T-cell (primary cell): ENCODE measurements around the gene DTNB. TPM values are rescaled to one million over a fixed set of nuclear protein-coding genes. Genes with fewer than 3 reads are reported as not detected.
"Not testable (repeated sequence)": the region's sequence is repeated elsewhere in the genome, so short reads cannot be mapped to it uniquely, and the experiment has no call there.

ENCODE experiments used
- ATAC-seq, 4 experiments: fragments of 200-7000 bp in 3 of 4; fragments of 150-1000 bp in 1 of 4; cut with Tn5 transposase; replicated peaks in 1 of 4; 1 replicate in 3 of 4; 2 replicates in 1 of 4; pipeline ENCODE4 v1.10.0; 2021; ENCODE audit warnings: moderate library complexity in 3 of 4, mild to moderate bottlenecking in 2 of 4, moderate number of reproducible peaks in 1 of 4
- CTCF ChIA-PET, 2 donors: fragments of 300-600 bp; sonication (Branson Sonifier 250); formaldehyde crosslinking; loops; one replicate each; lab custom pipeline; 2022; ENCODE audit warnings: antibody characterized with exemption in 2 of 2; lab: Charles Lee
- POLR2A ChIA-PET, 2 donors: fragments of 300-600 bp; sonication (Branson Sonifier 250); formaldehyde crosslinking; loops; one replicate each; lab custom pipeline; 2022; ENCODE audit warnings: antibody characterized with exemption in 2 of 2; lab: Charles Lee
- DNase-seq, 35 experiments: peaks; one replicate each; pipeline versions ENCODE4 v3.0.0 to v3.0.0-alpha.2; 2013 to 2023
- H3K27ac ChIP-seq: one replicate; pipeline ENCODE4 v1.5.1; 2013; ENCODE audit warnings: low read length
- H3K27me3 ChIP-seq, 2 experiments: replicated peaks in 1 of 2; 1 replicate in 1 of 2; 2 replicates in 1 of 2; pipeline versions ENCODE4 v1.6.1 to v1.7.0; 2013; ENCODE audit warnings: low read length in 1 of 2, mixed read lengths in 1 of 2; ENCODE audit not compliant: control insufficient read depth in 2 of 2, insufficient read depth in 2 of 2; ENCODE audit errors: extremely low read depth in 1 of 2
- H3K36me3 ChIP-seq, 2 donors: 1 replicate in 1 of 2; 2 replicates in 1 of 2; pipeline versions ENCODE4 v1.6.1 to v1.7.0; 2013; ENCODE audit warnings: low read length in 1 of 2; ENCODE audit not compliant: control insufficient read depth in 2 of 2, insufficient read depth in 1 of 2; ENCODE audit errors: extremely low read depth in 1 of 2
- H3K4me1 ChIP-seq, 2 experiments: 1 replicate in 1 of 2; 2 replicates in 1 of 2; pipeline versions ENCODE4 v1.6.1 to v1.7.0; 2013; ENCODE audit warnings: low read length in 2 of 2, mixed read lengths in 1 of 2; ENCODE audit not compliant: insufficient read depth in 2 of 2, control insufficient read depth in 1 of 2; ENCODE audit errors: extremely low read depth in 1 of 2
- H3K4me3 ChIP-seq, 2 donors: 1 replicate in 1 of 2; 2 replicates in 1 of 2; pipeline versions ENCODE4 v1.5.1 to v1.7.0; 2013; ENCODE audit warnings: mild to moderate bottlenecking in 2 of 2, low read length in 1 of 2, moderate library complexity in 1 of 2; ENCODE audit not compliant: control insufficient read depth in 1 of 2; ENCODE audit errors: extremely low read depth in 1 of 2
- H3K9me3 ChIP-seq: 2 replicates; pipeline ENCODE4 v1.7.0; 2013
- H3K27ac Mint-ChIP-seq, 2 donors: one replicate each; pipeline ENCODE4 v1.8.0; 2020 to 2021; ENCODE audit warnings: mild to moderate bottlenecking in 2 of 2, mixed read lengths in 2 of 2
- H3K27me3 Mint-ChIP-seq, 2 donors: one replicate each; pipeline ENCODE4 v1.8.0; 2021 to 2022; ENCODE audit warnings: mixed read lengths in 2 of 2
- H3K36me3 Mint-ChIP-seq: one replicate; pipeline ENCODE4 v1.8.0; 2021; ENCODE audit warnings: mixed read lengths
- H3K4me1 Mint-ChIP-seq, 3 donors: one replicate each; pipeline ENCODE4 v1.8.0; 2020 to 2022; ENCODE audit warnings: mixed read lengths in 3 of 3, mild to moderate bottlenecking in 1 of 3
- H3K4me3 Mint-ChIP-seq, 3 donors: one replicate each; pipeline ENCODE4 v1.8.0; 2020 to 2022; ENCODE audit warnings: mild to moderate bottlenecking in 3 of 3, mixed read lengths in 3 of 3, moderate library complexity in 3 of 3
- H3K9me3 Mint-ChIP-seq, 3 donors: one replicate each; pipeline ENCODE4 v1.8.0; 2020 to 2022; ENCODE audit warnings: mixed read lengths in 3 of 3
- WGBS: methylation state at CpG from one replicate; pipeline ENCODE4 v1.1.5; 2013; ENCODE audit warnings: missing lambda C conversion rate; ENCODE audit not compliant: insufficient coverage; 5-methylcytosine and 5-hydroxymethylcytosine counted together
- total RNA-seq, 35 experiments: library from RNA in 6 of 35; stranded (reverse) in 6 of 35; fragments of 120-200 nt in 1 of 35; gene quantifications; one replicate each; pipeline versions ENCODE4 v1.2.1 to v1.2.4 and lab custom pipeline; 2013 to 2026

DTNB gene
- total RNA-seq, 5 donors from 2014 or later (not counting 1 experiment from before 2014, with no cell fraction given), result 33.4 to 45.7 (median 39.6) TPM

DNA sequence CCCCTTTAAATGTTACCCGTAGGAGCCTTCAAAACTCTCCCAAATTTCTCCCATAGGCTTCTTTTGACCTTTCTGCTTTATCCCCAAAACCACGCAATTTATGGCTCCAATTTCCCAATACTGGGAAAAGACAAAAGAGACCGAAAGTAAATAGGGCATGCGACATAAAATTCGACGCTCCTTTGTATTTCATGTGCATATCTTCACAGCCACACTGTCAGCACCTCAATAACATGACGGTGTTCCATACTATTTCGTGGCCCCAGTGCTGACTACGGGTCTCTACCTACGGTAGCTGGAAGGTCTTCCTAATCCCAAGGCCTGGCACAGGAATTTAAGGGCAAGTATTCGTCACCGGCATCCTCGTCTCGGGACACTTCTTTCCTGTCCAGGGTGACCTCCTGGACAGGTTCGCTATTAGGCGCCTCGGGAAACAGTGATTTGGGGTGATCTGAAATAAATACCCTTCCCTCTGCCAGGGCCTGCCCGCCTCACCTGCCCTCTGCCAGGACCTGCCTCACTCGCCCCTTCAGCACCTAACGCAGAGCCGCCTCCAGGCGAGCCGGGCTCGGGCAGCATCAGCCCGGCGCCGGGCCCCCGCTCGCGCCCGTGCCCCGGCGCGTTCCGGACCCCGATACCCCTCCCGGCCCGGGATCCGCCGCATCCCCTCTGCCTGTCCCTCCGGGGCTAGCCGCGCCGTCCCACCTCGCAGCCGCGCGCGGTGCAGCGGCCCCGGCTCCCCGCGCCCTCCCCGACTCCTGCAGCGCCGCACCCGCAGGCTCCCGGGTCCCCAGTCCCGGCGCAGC lies 680 bp downstream of the DTNB start:
- no peaks in the 10 kb centered on the region for H3K9me3 ChIP-seq
- ATAC-seq (peak; percentile 79 to 82 (median 80)), DNase-seq (peak; percentile 45 to 78 (median 68))
- H3K27ac ChIP-seq, result peak overlapping the region; percentile 35
- H3K4me3 Mint-ChIP-seq, result peak overlapping the region; percentile 80 to 86 (median 82)
- no peaks in the 10 kb centered on the region for H3K27me3 Mint-ChIP-seq
- H3K4me1 Mint-ChIP-seq, result peaks cover 34 to 37% (median 36%) of the 10 kb centered on the region in 3 donors
- H3K9me3 Mint-ChIP-seq, result no peaks in the 10 kb centered on the region
- H3K4me1 ChIP-seq, result peaks cover 0 to 21% of the 10 kb centered on the region in 2 experiments
- CTCF ChIA-PET, result interaction anchor here in 1 of 2 donors (0.6 to 1.4 kb wide), 2 partner anchors 206 to 699 kb away, joined by 3 read pairs; partner anchors contain the start of gene ASXL2
- peak overlapping the region; percentile 61 to 77 for H3K4me3 ChIP-seq
- 5% methylated on average over 52 of the region's 60 CpGs for WGBS
- H3K36me3 ChIP-seq, result no peaks in the 10 kb centered on the region
- peaks cover 3% of the 10 kb centered on the region for H3K36me3 Mint-ChIP-seq
- no peaks in the 10 kb centered on the region for H3K27me3 ChIP-seq
- POLR2A ChIA-PET, result interaction anchor here (0.5 to 0.7 kb wide), 2 partner anchors 677 to 1744 kb away, joined by 3 to 8 read pairs; no protein-coding TSS in a partner anchor
- peak overlapping the region; percentile 81 to 84 for H3K27ac Mint-ChIP-seq

DNA sequence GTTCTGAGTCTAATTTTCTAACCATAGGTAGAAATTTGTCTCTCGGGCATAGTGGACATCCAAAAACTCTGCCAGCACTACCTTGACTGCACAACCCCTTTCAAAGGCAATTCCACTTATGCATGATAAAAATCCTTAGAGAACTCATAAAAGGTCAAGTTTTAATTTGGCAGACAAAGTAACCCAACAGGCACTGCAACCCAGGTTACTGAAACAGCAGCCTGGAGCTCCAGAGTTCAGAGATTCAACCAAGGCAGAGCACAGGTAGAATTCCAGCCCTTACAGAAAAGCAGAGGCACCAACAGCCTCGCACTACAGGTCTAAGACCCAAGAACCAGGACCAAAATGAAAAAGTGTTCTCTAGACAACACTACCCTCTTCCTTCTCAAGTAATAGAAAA lies 1.8 kb downstream of the DTNB start:
- Mint-ChIP-seq H3K27me3 (no peaks in the 10 kb centered on the region), H3K36me3 (peaks cover 3% of the 10 kb centered on the region), H3K27ac (no peak overlapping the region), H3K4me1 (peaks cover 36 to 39% (median 37%) of the 10 kb centered on the region in 3 donors), H3K4me3 (peak overlapping the region; percentile 80 to 86 (median 82)), H3K9me3 (no peaks in the 10 kb centered on the region)
- H3K4me1 ChIP-seq, result peaks cover 0 to 21% of the 10 kb centered on the region in 2 experiments
- H3K27me3 ChIP-seq, result no peaks in the 10 kb centered on the region
- no peak overlapping the region for H3K27ac ChIP-seq
- no peak overlapping the region for H3K4me3 ChIP-seq
- DNase-seq, result no peak
- WGBS, result 100% methylated on average over 1 of the region's 2 CpGs
- ATAC-seq, result no peak
- H3K9me3 ChIP-seq, result no peaks in the 10 kb centered on the region
- ChIA-PET POLR2A (interaction anchor here in 1 of 2 donors (0.7 kb wide), 1 partner anchor 1743 kb away, joined by 3 read pairs; no protein-coding TSS in a partner anchor), CTCF (interaction anchor here in 1 of 2 donors (0.6 to 0.7 kb wide), 2 partner anchors 26 to 698 kb away, joined by 3 read pairs; no protein-coding TSS in a partner anchor)
- H3K36me3 ChIP-seq, result no peaks in the 10 kb centered on the region

DNA sequence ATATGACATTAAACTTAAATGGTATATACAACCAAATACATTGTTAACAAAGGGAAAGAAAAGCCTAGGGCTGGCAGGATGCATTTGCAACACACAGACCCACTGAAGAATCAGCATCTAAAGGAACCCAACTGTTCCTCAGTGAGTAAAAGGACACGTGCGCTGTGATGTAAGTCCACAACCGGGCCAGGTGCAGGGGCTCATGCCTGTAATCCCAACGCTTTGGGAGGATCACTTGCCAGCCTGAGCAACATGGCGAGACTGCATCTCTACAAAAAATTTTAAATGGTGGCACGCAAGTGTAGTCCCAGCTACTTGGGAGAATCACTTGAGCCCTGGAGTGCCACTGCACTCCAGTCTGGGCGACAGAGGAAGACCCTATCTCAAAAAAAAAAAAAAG lies 3.9 kb downstream of the DTNB start:
- POLR2A ChIA-PET, result interaction anchor here in 1 of 2 donors (0.7 kb wide), 1 partner anchor 121 kb away, joined by 6 read pairs; no protein-coding TSS in a partner anchor
- DNase-seq (no peak), ATAC-seq (no peak)
- Histone ChIP-seq H3K36me3 (no peaks in the 10 kb centered on the region), H3K27me3 (no peaks in the 10 kb centered on the region), H3K4me1 (peaks cover 2 to 21% of the 10 kb centered on the region in 2 experiments), H3K4me3 (no peak overlapping the region), H3K27ac (no peak overlapping the region), H3K9me3 (no peaks in the 10 kb centered on the region)
- Mint-ChIP-seq H3K27ac (no peak overlapping the region), H3K36me3 (peaks cover 3% of the 10 kb centered on the region), H3K4me3 (no peak overlapping the region), H3K9me3 (no peaks in the 10 kb centered on the region), H3K27me3 (no peaks in the 10 kb centered on the region), H3K4me1 (peaks cover 34 to 45% (median 40%) of the 10 kb centered on the region in 3 donors)
- WGBS, result 93% methylated on average over 5 of the region's 7 CpGs
- CTCF ChIA-PET, result interaction anchor here in 1 of 2 donors (0.6 kb wide), 1 partner anchor 299 kb away, joined by 3 read pairs; no protein-coding TSS in a partner anchor

DNA sequence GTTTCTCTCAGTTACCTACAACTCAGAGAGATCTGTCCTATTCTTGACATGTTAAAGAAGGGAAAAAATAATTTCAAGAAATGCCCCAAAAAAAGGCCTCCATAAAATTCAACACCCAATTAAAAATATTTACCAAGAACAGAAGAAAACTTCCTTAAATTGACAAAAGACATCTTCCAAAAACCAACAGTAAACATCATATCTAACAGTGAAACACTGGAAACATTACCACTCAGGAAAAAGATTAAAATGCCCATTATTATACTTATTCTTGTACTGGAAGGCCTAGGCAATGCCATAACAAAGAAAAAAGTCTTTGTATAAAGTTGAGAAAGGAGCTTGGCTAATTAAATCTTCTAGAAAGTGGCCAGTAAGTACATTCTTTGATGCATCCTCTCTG lies 7.2 kb downstream of the DTNB start:
- CTCF ChIA-PET, result interaction anchor here in 1 of 2 donors (0.7 kb wide), 2 partner anchors 59 to 250 kb away, joined by 3 to 4 read pairs; no protein-coding TSS in a partner anchor
- H3K9me3 ChIP-seq, result no peaks in the 10 kb centered on the region
- no peak for ATAC-seq
- H3K27ac Mint-ChIP-seq, result no peak overlapping the region
- H3K4me1 ChIP-seq, result peaks cover 0 to 2% of the 10 kb centered on the region in 2 experiments
- H3K27me3 Mint-ChIP-seq, result no peaks in the 10 kb centered on the region
- DNase-seq, result no peak
- H3K4me3 Mint-ChIP-seq, result no peak overlapping the region
- H3K36me3 ChIP-seq, result no peaks in the 10 kb centered on the region
- POLR2A ChIA-PET, result interaction anchor here in 1 of 2 donors (0.5 to 0.7 kb wide), 2 partner anchors 33 to 85 kb away, joined by 3 to 4 read pairs; no protein-coding TSS in a partner anchor
- no peak overlapping the region for H3K27ac ChIP-seq
- H3K36me3 Mint-ChIP-seq, result peaks cover 6% of the 10 kb centered on the region
- no peaks in the 10 kb centered on the region for H3K27me3 ChIP-seq
- H3K4me3 ChIP-seq, result no peak overlapping the region
- no peaks in the 10 kb centered on the region for H3K9me3 Mint-ChIP-seq
- H3K4me1 Mint-ChIP-seq, result peaks cover 22 to 30% (median 29%) of the 10 kb centered on the region in 3 donors

DNA sequence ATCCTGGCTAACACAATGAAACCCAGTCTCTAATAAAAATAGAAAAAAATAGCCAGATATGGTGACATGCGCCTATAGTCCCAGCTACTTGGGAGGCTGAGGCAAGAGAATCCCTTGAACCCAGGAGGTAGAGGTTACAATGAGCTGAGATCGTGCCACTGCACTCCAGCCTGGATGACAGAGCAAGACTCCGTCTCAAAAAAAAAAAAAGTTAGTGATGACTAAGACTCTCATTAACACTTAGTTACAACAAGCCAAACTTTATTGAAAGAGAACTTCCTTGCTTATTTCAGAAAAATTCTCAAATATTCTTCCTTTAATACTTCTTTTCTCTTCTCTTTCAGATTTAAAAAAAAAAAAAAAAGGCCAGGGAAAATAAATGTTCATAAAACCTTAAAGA lies 7.9 kb downstream of the DTNB start:
- H3K4me3 Mint-ChIP-seq, ATAC-seq, H3K4me1 ChIP-seq, POLR2A ChIA-PET, H3K9me3 Mint-ChIP-seq, H3K4me3 ChIP-seq, H3K27me3 Mint-ChIP-seq, H3K27ac Mint-ChIP-seq, H3K27ac ChIP-seq, H3K36me3 Mint-ChIP-seq, H3K27me3 ChIP-seq, DNase-seq, H3K36me3 ChIP-seq, H3K9me3 ChIP-seq: not testable (repeated sequence)
- peaks cover 18 to 33% (median 33%) of the 10 kb centered on the region in 3 donors for H3K4me1 Mint-ChIP-seq
- CTCF ChIA-PET, result interaction anchor here (0.7 to 1.6 kb wide), 4 partner anchors 20 to 392 kb away, joined by 3 to 6 read pairs (median 5); no protein-coding TSS in a partner anchor
- 100% methylated on average over 1 of the region's 3 CpGs for WGBS

DNA sequence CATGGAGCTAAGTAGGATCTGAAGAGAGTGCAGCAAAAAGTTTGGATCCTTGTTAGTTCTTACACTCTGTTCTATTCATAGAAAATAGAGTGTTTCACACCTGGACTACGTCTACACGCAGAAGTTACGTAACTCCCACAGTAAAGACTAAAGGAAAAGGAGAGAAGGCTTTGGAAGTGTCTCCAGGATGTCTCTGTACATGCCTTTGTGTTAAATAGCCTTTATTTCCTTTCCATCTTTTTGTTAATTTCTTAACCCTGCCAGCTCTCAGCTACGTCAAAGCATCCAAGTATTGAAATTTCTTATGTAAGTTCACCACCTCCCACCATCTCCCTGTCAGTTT lies 8.4 kb downstream of the DTNB start:
- Mint-ChIP-seq H3K27me3 (no peaks in the 10 kb centered on the region), H3K27ac (no peak overlapping the region), H3K4me1 (peaks cover 20 to 33% (median 33%) of the 10 kb centered on the region in 3 donors), H3K36me3 (peaks cover 6% of the 10 kb centered on the region), H3K9me3 (no peaks in the 10 kb centered on the region), H3K4me3 (no peak overlapping the region)
- POLR2A ChIA-PET, result no interaction called here
- CTCF ChIA-PET, result interaction anchor here (0.7 to 1.6 kb wide), 3 partner anchors 19 to 392 kb away, joined by 3 to 6 read pairs (median 6); no protein-coding TSS in a partner anchor
- no peak for DNase-seq
- H3K4me3 ChIP-seq, result no peak overlapping the region
- H3K36me3 ChIP-seq, result no peaks in the 10 kb centered on the region
- ATAC-seq, result no peak
- no peak overlapping the region for H3K27ac ChIP-seq
- H3K9me3 ChIP-seq, result no peaks in the 10 kb centered on the region
- no peaks in the 10 kb centered on the region for H3K27me3 ChIP-seq
- H3K4me1 ChIP-seq, result peaks cover 0 to 2% of the 10 kb centered on the region in 2 experiments
- WGBS, result no CpG with 5 or more reads among the region's 4 CpGs
